Activated CD4-positive, alpha-beta T cell treated with anti-CD3 and anti-CD28 coated beads, Interleukin-2, amount 50 U/mL, for 24 hours (primary cell): ENCODE measurements around the gene TRIO.

Experiments used
- DNase-seq, 2 donors: peaks; one replicate each; pipeline ENCODE4 v3.0.0-alpha.2; 2020; ENCODE audit warnings: low read depth in 1 of 2, low spot score in 1 of 2

TRIO gene

GRCh38 chr5:14351845-14352712 lies 208.9 kb downstream of the TRIO start:
- DNase-seq, result peak; percentile 39 to 42

GRCh38 chr5:14353726-14354474 lies 210.8 kb downstream of the TRIO start:
- DNase-seq, result no peak

DNA sequence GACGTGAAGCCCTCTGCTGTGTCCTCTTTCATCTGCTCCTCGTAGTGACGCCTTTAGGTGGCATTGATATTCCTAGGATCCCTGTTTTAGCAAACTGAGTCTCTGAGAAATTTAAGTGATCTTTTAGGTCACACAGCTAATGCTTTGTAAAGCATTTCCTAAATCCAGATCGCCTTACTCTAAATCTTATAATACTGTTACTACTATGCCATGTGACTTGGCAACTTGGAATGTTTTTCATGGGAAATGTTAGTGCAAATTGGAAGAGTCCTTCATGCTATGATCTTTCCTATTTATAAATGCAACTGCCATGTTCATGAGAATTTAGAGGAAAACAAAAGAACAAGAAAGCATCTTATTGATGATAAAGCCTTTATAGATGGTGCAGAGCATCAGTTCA lies 212.2 kb downstream of the TRIO start:
- no peak for DNase-seq

- DNase-seq, result no peak
Observed at GRCh38 chr5:14356305-14356704, 213.2 kb downstream of the TRIO start.

DNA sequence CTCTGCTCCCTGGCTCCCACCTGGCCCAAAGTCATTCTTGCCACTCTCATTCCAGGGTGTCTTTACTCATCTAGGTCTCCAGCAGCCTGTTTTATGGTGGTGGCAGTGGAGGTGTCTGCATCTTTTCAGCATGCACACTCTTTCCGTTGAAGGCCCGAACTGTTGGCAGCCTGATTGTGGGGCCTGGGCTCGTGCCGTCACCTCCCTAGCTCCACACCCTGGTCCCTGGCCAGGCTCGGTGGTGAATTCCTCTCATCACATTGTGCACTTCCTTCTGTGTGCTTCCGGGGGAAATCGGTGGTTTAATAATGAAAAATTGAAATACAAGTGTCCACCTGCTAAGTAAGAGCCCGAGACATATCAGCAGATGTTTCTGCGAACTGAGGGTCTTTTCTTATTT lies 214.3 kb downstream of the TRIO start:
- no peak for DNase-seq

DNA sequence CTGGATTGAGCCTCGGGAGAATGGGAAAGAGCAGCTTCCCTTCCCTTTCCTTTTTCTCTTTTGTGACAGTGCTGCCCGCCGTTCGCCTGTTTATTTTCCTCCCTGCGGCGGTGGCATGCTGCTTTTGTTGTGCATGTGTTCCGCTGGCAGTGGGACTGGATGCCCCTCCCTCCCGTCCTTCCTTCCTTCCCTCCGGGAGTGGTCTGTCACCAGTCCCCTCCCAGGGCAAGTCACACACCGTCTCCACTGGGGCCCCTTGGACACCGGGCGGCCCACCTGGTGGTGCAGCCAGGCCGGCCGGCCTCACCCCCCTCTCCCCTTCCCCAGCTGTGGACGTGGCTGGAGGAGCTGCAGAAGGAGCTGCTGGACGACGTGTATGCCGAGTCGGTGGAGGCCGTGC lies 214.7 kb downstream of the TRIO start:
- DNase-seq, result no peak

DNA sequence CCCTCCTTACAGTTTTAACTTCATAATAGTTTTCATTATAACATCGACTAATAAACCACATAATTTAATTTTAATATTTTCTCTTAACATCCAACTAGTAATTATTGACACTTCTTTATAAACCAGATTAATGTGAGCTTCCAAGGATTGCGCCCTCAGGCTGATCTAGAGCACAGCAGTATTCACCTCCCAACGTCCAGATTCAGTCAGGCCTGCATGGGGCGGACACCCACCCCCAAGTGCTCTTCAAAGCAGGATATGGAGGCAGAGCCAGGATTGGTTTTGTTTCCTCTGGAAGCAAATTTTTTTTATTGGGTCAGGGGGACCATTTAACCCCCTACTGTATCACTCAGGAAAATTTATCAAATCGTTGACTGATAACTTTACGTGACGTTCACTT lies 215.4 kb downstream of the TRIO start:
- DNase-seq, result no peak

GRCh38 chr5:14359069-14360043 lies 216.2 kb downstream of the TRIO start:
- DNase-seq, result no peak

DNA sequence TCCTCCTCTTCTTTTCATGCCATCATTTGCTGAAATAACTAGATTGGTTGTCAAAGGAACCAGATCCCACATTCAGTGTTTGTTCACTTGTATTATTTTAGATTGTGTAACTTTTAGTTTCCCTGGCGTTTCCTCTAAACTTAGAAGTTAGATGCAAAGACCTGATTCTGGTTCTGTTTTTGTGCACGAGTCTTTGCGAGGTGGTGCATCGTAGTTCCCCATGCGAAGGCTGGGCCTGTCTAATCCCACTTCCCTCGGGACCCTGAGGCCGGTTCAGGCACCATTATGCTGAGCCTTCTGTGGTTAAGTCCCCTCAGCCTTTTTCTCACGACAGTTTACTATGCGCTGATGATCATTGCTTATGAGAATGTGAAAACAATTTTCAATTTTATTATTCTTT lies 219.3 kb downstream of the TRIO start:
- DNase-seq, result no peak

DNA sequence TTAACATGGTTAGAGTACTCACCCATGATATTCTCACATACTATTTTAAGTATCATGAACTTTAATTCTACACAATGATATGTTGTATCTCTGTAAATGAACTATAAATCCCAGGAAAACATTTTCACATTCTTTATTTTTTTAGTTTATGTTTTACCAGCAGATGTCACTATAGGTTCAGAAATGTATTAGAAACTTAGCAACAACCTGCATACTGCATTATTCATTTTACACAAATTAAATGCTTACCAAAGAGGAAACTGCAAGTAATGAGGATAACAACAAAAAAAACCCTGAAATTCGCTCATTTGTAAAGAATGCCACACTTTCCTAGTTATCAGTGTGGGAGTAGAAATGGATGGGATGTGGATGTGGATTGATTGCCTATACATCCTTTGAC lies 221.0 kb downstream of the TRIO start:
- DNase-seq, result no peak

DNA sequence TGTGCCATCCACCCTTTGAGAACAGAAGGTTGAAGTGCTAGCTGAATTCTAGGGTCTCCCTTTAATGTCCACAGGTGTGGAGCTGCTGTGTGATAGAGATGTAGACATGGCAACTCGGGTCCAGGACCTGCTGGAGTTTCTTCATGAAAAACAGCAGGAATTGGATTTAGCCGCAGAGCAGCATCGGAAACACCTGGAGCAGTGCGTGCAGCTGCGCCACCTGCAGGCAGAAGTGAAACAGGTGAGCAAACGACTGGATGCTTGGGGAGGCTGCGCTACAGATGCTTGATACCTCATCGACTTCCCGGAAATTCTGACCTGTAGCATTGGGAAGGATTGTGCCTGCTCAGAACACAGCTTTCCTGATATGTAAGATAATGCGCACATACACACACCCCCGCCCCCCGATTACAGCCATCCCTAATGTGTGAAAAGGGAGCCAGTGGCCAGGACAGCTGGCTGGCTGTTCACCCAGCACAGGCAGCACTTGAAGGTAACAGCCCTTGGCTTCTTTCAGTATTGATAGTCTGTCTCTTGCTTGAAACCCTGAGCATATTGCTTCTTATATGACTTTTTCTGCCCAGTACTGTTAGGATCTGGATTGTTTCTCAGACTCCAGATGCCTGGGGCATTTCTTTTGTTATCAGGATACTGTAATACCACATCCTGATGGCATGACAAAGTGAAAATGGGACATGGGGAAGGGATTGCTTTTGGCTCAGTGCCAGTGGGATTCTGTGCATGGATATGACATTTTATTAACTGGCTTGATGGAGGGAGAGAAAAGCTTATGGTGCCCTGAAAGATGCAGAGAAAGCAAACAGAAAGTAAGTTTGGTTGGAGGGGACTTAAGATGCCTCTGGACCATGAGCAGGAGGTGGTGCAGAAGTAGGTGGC lies 221.7 kb downstream of the TRIO start:
- DNase-seq, result no peak

GRCh38 chr5:14365831-14366430 lies 222.8 kb downstream of the TRIO start:
- DNase-seq, result no peak

GRCh38 chr5:14366763-14367162 lies 223.6 kb downstream of the TRIO start:
- DNase-seq, result no peak

DNA sequence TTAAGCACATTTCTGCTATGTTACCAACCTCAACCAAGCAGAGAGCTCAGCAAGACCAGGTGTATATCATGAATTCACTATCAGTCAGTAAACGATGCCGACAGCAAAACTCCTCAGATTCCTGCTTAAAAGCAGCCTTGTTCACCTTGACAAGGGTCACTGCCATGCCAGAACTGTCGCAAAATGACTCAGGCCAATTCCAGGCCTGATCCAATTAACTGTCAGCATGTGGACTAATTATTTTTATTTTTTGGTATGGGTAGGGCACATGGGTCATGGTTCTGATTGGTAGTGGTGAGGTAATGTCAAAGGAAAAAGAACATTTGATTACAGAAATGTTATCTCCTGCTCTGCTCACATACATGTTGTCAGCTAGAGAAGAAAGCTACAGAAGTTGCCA lies 224.2 kb downstream of the TRIO start:
- DNase-seq, result no peak

DNA sequence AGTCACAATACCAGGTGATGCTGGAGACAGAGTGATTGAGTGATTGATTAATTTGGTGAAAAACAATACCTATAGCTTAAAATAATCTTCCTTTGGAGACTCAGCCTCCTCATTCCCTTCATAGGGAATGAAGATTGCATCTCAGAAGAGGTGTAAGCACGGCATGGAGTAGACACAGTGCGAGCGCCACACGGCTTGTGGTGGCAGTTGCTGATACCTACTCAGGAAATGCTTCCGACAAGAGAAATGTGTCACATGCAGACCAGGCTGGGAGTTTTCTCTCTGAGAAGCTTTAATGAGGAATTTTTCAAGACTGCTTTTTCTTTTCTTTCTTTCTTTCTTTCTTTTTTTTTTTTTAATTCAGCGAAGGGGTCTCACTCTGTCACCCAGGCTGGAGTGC lies 226.6 kb downstream of the TRIO start:
- no peak for DNase-seq

GRCh38 chr5:14370386-14370785 lies 227.2 kb downstream of the TRIO start:
- DNase-seq, result no peak

GRCh38 chr5:14373685-14374084 lies 230.5 kb downstream of the TRIO start:
- no peak for DNase-seq

- no peak for DNase-seq
Observed at GRCh38 chr5:14374100-14374499, 231.0 kb downstream of the TRIO start.

GRCh38 chr5:14376789-14377188 lies 233.6 kb downstream of the TRIO start:
- no peak for DNase-seq
